ENCODE measurements around the gene TBC1D32.

DNA sequence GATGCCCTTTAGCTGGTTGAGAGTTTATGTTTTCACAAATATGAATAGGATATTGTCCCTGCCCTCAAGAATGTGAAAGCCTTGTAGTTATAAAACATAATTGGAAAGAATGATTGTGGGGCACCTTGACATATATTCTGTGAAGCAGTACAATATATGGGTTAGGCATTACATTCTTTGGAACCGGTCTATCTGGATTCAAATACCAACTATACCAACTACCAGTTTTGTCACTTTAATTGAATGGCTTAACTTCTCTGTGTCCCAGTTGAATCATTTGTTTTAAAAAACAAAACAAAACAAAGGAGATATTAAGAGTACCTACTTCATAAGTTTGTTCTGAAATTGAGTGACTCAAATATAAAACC, 146.5 kb downstream of the TBC1D32 start:
- TF ChIP-seq POLR2A (IDR thresholded peaks at IDR 0.05; ENCODE audit: low read length) = no peak
- no peak for TF ChIP-seq GATA1 (IDR thresholded peaks at IDR 0.05; ENCODE audit: low read depth, low read length)
